ENCODE results near the gene RGS6. TPM values are rescaled to one million over a fixed set of nuclear protein-coding genes. Genes with fewer than 3 reads are reported as not detected.

The RGS6 gene
- total RNA-seq, 2 experiments from 2014 or later = not detected

- Mint-ChIP-seq H3K27ac (no peak overlapping the region), H3K36me3 (ENCODE audit: low read depth) (no peaks in the 10 kb centered on the region), H3K27me3 (no peaks in the 10 kb centered on the region), H3K4me1 (ENCODE audit: low read depth) (no peaks in the 10 kb centered on the region), H3K4me3 (no peak overlapping the region), H3K9me3 (no peaks in the 10 kb centered on the region)
- intact Hi-C loops (cut with DNase I, micrococcal nuclease) = no loop called here
- ATAC-seq (ENCODE audit: poor library complexity) = no peak
- no peak for TF ChIP-seq CTCF (IDR thresholded peaks at IDR 0.05)
- Histone ChIP-seq H3K9me3 (ENCODE audit: control insufficient read depth in 1 of 2, insufficient read depth in 1 of 2, low read length in 2 of 2) (no peaks in the 10 kb centered on the region), H3K27ac (ENCODE audit: low read depth in 1 of 2, low read length in 2 of 2) (no peak overlapping the region), H3K4me1 (ENCODE audit: insufficient read depth, low read length) (no peaks in the 10 kb centered on the region), H3K36me3 (ENCODE audit: insufficient read depth, low read length) (no peaks in the 10 kb centered on the region), H3K27me3 (ENCODE audit: control insufficient read depth in 1 of 2, insufficient read depth in 2 of 2, low read length in 2 of 2) (no peaks in the 10 kb centered on the region), H3K4me3 (ENCODE audit: low read length) (no peak overlapping the region)
- POLR2A ChIA-PET = no interaction called here
- CTCF ChIA-PET = no interaction called here
- no peak for DNase-seq
Measured at GRCh38 chr14:71970272-71970671, 38.0 kb downstream of the RGS6 start.

- no peak overlapping the region for H3K4me3 Mint-ChIP-seq
- Histone ChIP-seq H3K4me3 (ENCODE audit: low read length) (no peak overlapping the region), H3K27me3 (ENCODE audit: control insufficient read depth in 1 of 2, insufficient read depth in 2 of 2, low read length in 2 of 2) (peaks cover 9 to 13% of the 10 kb centered on the region in 2 experiments), H3K9me3 (ENCODE audit: control insufficient read depth in 1 of 2, insufficient read depth in 1 of 2, low read length in 2 of 2) (no peaks in the 10 kb centered on the region), H3K4me1 (ENCODE audit: insufficient read depth, low read length) (no peaks in the 10 kb centered on the region), H3K27ac (ENCODE audit: low read depth in 1 of 2, low read length in 2 of 2) (no peak overlapping the region), H3K36me3 (ENCODE audit: insufficient read depth, low read length) (no peaks in the 10 kb centered on the region)
- CTCF ChIA-PET = no interaction called here
- no peaks in the 10 kb centered on the region for H3K4me1 Mint-ChIP-seq (ENCODE audit: low read depth)
- peaks cover 4% of the 10 kb centered on the region for H3K9me3 Mint-ChIP-seq
- POLR2A ChIA-PET = no interaction called here
- intact Hi-C loops (cut with DNase I, micrococcal nuclease) = no loop called here
- no peak for TF ChIP-seq CTCF (IDR thresholded peaks at IDR 0.05)
- H3K27me3 Mint-ChIP-seq = peaks cover 22% of the 10 kb centered on the region
- H3K27ac Mint-ChIP-seq = no peak overlapping the region
- no peaks in the 10 kb centered on the region for H3K36me3 Mint-ChIP-seq (ENCODE audit: low read depth)
- DNase-seq (no peak), ATAC-seq (ENCODE audit: poor library complexity) (no peak)
Measured at GRCh38 chr14:71985538-71986189, 53.4 kb downstream of the RGS6 start.

GRCh38 chr14:71988476-71988875, 56.2 kb downstream of the RGS6 start:
- TF ChIP-seq CTCF (IDR thresholded peaks at IDR 0.05) = no peak
- H3K36me3 ChIP-seq (ENCODE audit: insufficient read depth, low read length) = no peaks in the 10 kb centered on the region
- H3K36me3 Mint-ChIP-seq (ENCODE audit: low read depth) = no peaks in the 10 kb centered on the region
- ChIA-PET POLR2A (no interaction called here), CTCF (no interaction called here)
- intact Hi-C loops (cut with DNase I, micrococcal nuclease) = no loop called here
- no peaks in the 10 kb centered on the region for H3K4me1 ChIP-seq (ENCODE audit: insufficient read depth, low read length)
- peaks cover 0 to 3% of the 10 kb centered on the region in 2 experiments for H3K27me3 ChIP-seq (ENCODE audit: control insufficient read depth in 1 of 2, insufficient read depth in 2 of 2, low read length in 2 of 2)
- H3K4me3 Mint-ChIP-seq = no peak overlapping the region
- H3K27me3 Mint-ChIP-seq = peaks cover 6% of the 10 kb centered on the region
- H3K4me3 ChIP-seq (ENCODE audit: low read length) = no peak overlapping the region
- H3K27ac ChIP-seq (ENCODE audit: low read depth in 1 of 2, low read length in 2 of 2) = no peak overlapping the region
- no peaks in the 10 kb centered on the region for H3K9me3 ChIP-seq (ENCODE audit: control insufficient read depth in 1 of 2, insufficient read depth in 1 of 2, low read length in 2 of 2)
- H3K27ac Mint-ChIP-seq = no peak overlapping the region
- DNase-seq (no peak), ATAC-seq (ENCODE audit: poor library complexity) (no peak)
- H3K9me3 Mint-ChIP-seq = no peaks in the 10 kb centered on the region
- no peaks in the 10 kb centered on the region for H3K4me1 Mint-ChIP-seq (ENCODE audit: low read depth)

Data from CD4-positive, alpha-beta T cell (primary cell).